ENCODE data around the gene RPS10. TPM values are rescaled to one million over a fixed set of nuclear protein-coding genes. Genes with fewer than 3 reads are reported as not detected.
"Not testable (repeated sequence)": the region's sequence is repeated elsewhere in the genome, so short reads cannot be mapped to it uniquely, and the experiment has no call there.

Gene RPS10
- total RNA-seq, 1 experiment from 2014 or later, result 4,042 TPM

GRCh38 chr6:34393191-34393965 is 32.5 kb downstream of the RPS10 start:
- no peak for DNase-seq (ENCODE audit: low spot score)

- DNase-seq (ENCODE audit: low spot score), result peak; percentile 93
Measured at GRCh38 chr6:34392497-34393190, 33.2 kb downstream of the RPS10 start, which contains the start of gene NUDT3. NUDT3 (minus strand) TSS chr6:34392669; CDS start chr6:34392362, 307 bp downstream.

GRCh38 chr6:34391786-34392496 is 33.9 kb downstream of the RPS10 start:
- DNase-seq (ENCODE audit: low spot score), result peak; percentile 17

- no peak for DNase-seq (ENCODE audit: low spot score)
Measured at GRCh38 chr6:34391473-34391785, 34.4 kb downstream of the RPS10 start.

- peak; percentile 39 for DNase-seq (ENCODE audit: low spot score)
Measured at GRCh38 chr6:34390531-34391472, 35.1 kb downstream of the RPS10 start.

- DNase-seq (ENCODE audit: low spot score), result no peak
Measured at GRCh38 chr6:34389034-34389433, 36.8 kb downstream of the RPS10 start.

- no peak for DNase-seq (ENCODE audit: low spot score)
Measured at GRCh38 chr6:34388421-34388820, 37.4 kb downstream of the RPS10 start.

- DNase-seq (ENCODE audit: low spot score), result peak; percentile 88
Measured at GRCh38 chr6:34386316-34387137, 39.3 kb downstream of the RPS10 start.

- no peak for DNase-seq (ENCODE audit: low spot score)
Measured at GRCh38 chr6:34385793-34386195, 40.1 kb downstream of the RPS10 start.

GRCh38 chr6:34384321-34385153 is 41.3 kb downstream of the RPS10 start:
- no peak for DNase-seq (ENCODE audit: low spot score)

- no peak for DNase-seq (ENCODE audit: low spot score)
Measured at GRCh38 chr6:34383656-34384320, 42.1 kb downstream of the RPS10 start.

GRCh38 chr6:34383161-34383631 is 42.7 kb downstream of the RPS10 start:
- DNase-seq (ENCODE audit: low spot score), result no peak

- no peak for DNase-seq (ENCODE audit: low spot score)
Measured at GRCh38 chr6:34381081-34381480, 44.8 kb downstream of the RPS10 start.

GRCh38 chr6:34378470-34378869 is 47.4 kb downstream of the RPS10 start:
- DNase-seq (ENCODE audit: low spot score), result no peak

GRCh38 chr6:34377984-34378383 is 47.9 kb downstream of the RPS10 start:
- no peak for DNase-seq (ENCODE audit: low spot score)

- not testable (repeated sequence) for DNase-seq (ENCODE audit: low spot score)
Measured at GRCh38 chr6:34377571-34377970, 48.3 kb downstream of the RPS10 start.

- DNase-seq (ENCODE audit: low spot score), result no peak
Measured at GRCh38 chr6:34375833-34376232, 50.0 kb downstream of the RPS10 start.

- DNase-seq (ENCODE audit: low spot score), result no peak
Measured at GRCh38 chr6:34374508-34374907, 51.4 kb downstream of the RPS10 start.

- DNase-seq (ENCODE audit: low spot score), result no peak
Measured at GRCh38 chr6:34374069-34374468, 51.8 kb downstream of the RPS10 start.

All from H4 (cell line).